Progenitor cell of endocrine pancreas (in vitro differentiated cells): ENCODE results near the gene EXOC6B. TPM values are rescaled to one million over a fixed set of nuclear protein-coding genes. Genes with fewer than 3 reads are reported as not detected.

Experiments used
- DNase-seq: peaks from one replicate; pipeline ENCODE4 v3.0.0; 2021; ENCODE audit warnings: low spot score; ENCODE audit not compliant: unreplicated experiment
- H3K27ac Mint-ChIP-seq: 2 replicates; pipeline ENCODE4 v1.8.0; 2021; ENCODE audit warnings: mild to moderate bottlenecking, moderate library complexity, mixed read lengths
- H3K27me3 Mint-ChIP-seq: 2 replicates; pipeline ENCODE4 v1.8.0; 2021; ENCODE audit warnings: mixed read lengths
- H3K36me3 Mint-ChIP-seq: 2 replicates; pipeline ENCODE4 v1.8.0; 2022; ENCODE audit warnings: mixed read lengths; ENCODE audit not compliant: insufficient read depth
- H3K4me1 Mint-ChIP-seq: 2 replicates; pipeline ENCODE4 v1.8.0; 2021; ENCODE audit warnings: low read depth, mixed read lengths
- H3K4me3 Mint-ChIP-seq: 2 replicates; pipeline ENCODE4 v1.8.0; 2021; ENCODE audit warnings: low read depth, mild to moderate bottlenecking, moderate library complexity, mixed read lengths
- H3K9me3 Mint-ChIP-seq: 2 replicates; pipeline ENCODE4 v1.8.0; 2021; ENCODE audit warnings: low read depth, mixed read lengths
- total RNA-seq: library from RNA; stranded (reverse); gene quantifications from 2 replicates; pipeline ENCODE4 v1.2.1, GENCODE V29; 2021
- TF ChIP-seq, protein P1 (sequence below): fragments of 200-600 bp; sonication (generic); IDR thresholded peaks from one replicate; pipeline ENCODE4 v1.5.0; 2021; ENCODE audit warnings: antibody characterized with exemption, mild to moderate bottlenecking; ENCODE audit not compliant: unreplicated experiment

The EXOC6B gene
- total RNA-seq, 1 donor from 2014 or later: 71.9 TPM

DNA sequence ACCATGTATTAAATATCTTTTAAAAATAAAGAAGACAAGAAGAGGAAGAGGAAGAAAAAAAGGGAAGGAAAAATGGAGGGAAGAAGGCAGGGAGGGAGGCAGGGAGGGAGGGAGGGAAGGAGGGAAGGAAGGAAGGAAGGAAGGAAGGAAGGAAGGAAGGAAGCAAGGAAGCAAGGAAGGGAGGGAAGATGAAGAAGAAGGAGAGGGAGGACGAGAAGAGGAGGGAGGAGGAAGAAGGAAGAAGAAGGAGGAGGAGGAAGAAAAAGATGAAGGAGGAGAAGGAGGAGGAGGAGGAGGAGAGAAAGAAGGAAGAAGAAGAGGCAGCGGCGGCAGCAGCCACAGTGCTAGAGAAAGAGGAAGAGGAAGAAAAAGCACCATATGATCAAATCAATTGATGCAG lies 189.6 kb downstream of the EXOC6B start:
- Mint-ChIP-seq H3K36me3 (peaks cover 13% of the 10 kb centered on the region), H3K4me1 (peaks cover 11% of the 10 kb centered on the region), H3K9me3 (peaks cover 4% of the 10 kb centered on the region), H3K27me3 (no peaks in the 10 kb centered on the region), H3K27ac (no peak overlapping the region), H3K4me3 (no peak overlapping the region)
- DNase-seq: no peak
- TF ChIP-seq, protein P1, sequence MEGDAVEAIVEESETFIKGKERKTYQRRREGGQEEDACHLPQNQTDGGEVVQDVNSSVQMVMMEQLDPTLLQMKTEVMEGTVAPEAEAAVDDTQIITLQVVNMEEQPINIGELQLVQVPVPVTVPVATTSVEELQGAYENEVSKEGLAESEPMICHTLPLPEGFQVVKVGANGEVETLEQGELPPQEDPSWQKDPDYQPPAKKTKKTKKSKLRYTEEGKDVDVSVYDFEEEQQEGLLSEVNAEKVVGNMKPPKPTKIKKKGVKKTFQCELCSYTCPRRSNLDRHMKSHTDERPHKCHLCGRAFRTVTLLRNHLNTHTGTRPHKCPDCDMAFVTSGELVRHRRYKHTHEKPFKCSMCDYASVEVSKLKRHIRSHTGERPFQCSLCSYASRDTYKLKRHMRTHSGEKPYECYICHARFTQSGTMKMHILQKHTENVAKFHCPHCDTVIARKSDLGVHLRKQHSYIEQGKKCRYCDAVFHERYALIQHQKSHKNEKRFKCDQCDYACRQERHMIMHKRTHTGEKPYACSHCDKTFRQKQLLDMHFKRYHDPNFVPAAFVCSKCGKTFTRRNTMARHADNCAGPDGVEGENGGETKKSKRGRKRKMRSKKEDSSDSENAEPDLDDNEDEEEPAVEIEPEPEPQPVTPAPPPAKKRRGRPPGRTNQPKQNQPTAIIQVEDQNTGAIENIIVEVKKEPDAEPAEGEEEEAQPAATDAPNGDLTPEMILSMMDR: no peak

DNA sequence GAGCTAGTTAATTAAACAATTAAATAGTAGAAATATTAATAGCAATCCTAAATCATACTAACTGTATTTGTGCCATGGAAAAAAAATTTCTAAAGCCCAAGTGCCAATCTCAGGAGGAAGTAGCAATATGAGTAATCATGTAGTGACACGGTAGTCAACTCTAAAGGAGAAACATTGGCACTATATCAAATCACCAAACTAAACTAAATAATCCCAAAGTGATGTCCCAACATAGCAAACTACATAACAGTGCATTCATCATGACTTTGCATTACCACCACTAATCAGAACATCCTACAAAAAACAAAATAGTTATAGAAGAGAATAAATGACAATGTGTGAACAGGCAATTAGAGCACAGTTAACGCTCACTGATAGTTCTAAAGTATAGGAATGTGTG lies 195.1 kb downstream of the EXOC6B start:
- TF ChIP-seq, protein P1: no peak
- Mint-ChIP-seq H3K9me3 (no peaks in the 10 kb centered on the region), H3K4me1 (peaks cover 9% of the 10 kb centered on the region), H3K27me3 (no peaks in the 10 kb centered on the region), H3K36me3 (peaks cover 1% of the 10 kb centered on the region), H3K4me3 (no peak overlapping the region), H3K27ac (no peak overlapping the region)
- DNase-seq: no peak

DNA sequence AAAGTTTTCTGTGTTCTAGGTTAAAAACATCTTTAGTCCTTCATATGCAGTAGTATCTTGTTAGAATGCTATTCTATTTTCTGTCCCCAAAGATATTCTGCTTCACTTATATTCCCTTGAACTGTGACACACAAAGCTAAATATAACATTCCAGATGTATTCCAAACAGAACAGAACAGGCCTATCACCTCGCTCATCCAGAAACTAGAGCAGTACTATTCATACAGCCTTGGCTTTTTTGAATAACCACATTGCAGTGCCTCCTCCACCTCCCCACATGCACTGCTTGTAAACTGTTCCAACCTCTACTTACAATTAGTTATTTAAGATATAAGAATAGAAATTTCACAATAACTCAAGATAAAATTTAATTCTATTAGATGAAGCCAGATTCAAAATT lies 196.8 kb downstream of the EXOC6B start:
- TF ChIP-seq, protein P1: no peak
- Mint-ChIP-seq H3K4me1 (peaks cover 9% of the 10 kb centered on the region), H3K27ac (no peak overlapping the region), H3K36me3 (peaks cover 1% of the 10 kb centered on the region), H3K27me3 (no peaks in the 10 kb centered on the region), H3K4me3 (no peak overlapping the region), H3K9me3 (no peaks in the 10 kb centered on the region)
- no peak for DNase-seq

DNA sequence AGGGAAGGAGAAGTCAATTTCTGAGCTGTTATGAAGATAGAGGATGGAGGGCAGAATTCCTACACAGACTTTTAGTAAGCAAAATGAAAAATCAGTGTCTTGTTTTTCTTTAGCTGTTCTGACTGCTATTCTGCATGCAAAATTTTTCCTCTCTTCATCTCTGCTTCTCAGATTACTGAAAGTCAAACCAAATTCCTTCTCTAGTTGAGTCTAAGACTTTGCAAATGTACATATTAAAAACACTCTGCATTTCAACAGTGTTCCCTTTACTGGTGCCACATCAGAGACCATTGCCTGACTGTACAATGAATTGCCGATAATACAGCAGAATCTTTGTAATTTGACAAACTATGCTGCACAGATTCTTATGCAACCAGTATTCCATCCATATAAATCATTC lies 198.8 kb downstream of the EXOC6B start:
- Mint-ChIP-seq H3K36me3 (no peaks in the 10 kb centered on the region), H3K27ac (no peak overlapping the region), H3K9me3 (no peaks in the 10 kb centered on the region), H3K4me3 (no peak overlapping the region), H3K4me1 (no peaks in the 10 kb centered on the region), H3K27me3 (no peaks in the 10 kb centered on the region)
- no peak for DNase-seq
- TF ChIP-seq, protein P1: no peak

DNA sequence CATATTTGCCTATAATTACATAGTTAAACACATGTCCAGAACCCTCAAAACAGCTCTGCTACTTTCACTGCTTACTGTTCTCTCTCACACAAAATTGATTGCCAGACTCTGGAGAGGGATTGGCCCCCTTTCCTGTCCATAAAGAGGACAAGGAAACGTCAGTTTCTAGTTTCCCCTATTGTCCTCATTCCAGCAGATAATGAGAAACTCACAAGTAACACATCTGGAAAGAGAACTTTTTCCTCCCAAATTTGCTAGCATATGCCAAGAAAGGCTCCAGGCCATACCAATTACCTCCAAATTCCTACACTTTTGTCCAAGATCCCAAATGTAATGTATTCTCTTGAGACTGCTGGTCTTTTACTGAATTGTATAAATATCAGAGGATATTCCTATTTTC lies 200.5 kb downstream of the EXOC6B start:
- no peak for DNase-seq
- H3K4me3 Mint-ChIP-seq: no peak overlapping the region
- H3K4me1 Mint-ChIP-seq: no peaks in the 10 kb centered on the region
- H3K36me3 Mint-ChIP-seq: no peaks in the 10 kb centered on the region
- no peaks in the 10 kb centered on the region for H3K27me3 Mint-ChIP-seq
- H3K9me3 Mint-ChIP-seq: no peaks in the 10 kb centered on the region
- no peak overlapping the region for H3K27ac Mint-ChIP-seq
- TF ChIP-seq, protein P1: no peak
